VCaP (cell line): ENCODE data around the gene BLTP2.
"Not testable (repeated sequence)": the region's sequence is repeated elsewhere in the genome, so short reads cannot be mapped to it uniquely, and the experiment has no call there.

Experiments
- H3K27ac ChIP-seq: fragments of 450-650 bp; 2 replicates; pipeline ENCODE4 v1.5.1; 2017
- TF ChIP-seq, protein P1 (sequence below): fragments of 450-650 bp; conservative IDR thresholded peaks from 2 replicates; pipeline ENCODE4 v1.5.1; 2017; ENCODE audit warnings: mild to moderate bottlenecking, moderate library complexity

Gene BLTP2

DNA sequence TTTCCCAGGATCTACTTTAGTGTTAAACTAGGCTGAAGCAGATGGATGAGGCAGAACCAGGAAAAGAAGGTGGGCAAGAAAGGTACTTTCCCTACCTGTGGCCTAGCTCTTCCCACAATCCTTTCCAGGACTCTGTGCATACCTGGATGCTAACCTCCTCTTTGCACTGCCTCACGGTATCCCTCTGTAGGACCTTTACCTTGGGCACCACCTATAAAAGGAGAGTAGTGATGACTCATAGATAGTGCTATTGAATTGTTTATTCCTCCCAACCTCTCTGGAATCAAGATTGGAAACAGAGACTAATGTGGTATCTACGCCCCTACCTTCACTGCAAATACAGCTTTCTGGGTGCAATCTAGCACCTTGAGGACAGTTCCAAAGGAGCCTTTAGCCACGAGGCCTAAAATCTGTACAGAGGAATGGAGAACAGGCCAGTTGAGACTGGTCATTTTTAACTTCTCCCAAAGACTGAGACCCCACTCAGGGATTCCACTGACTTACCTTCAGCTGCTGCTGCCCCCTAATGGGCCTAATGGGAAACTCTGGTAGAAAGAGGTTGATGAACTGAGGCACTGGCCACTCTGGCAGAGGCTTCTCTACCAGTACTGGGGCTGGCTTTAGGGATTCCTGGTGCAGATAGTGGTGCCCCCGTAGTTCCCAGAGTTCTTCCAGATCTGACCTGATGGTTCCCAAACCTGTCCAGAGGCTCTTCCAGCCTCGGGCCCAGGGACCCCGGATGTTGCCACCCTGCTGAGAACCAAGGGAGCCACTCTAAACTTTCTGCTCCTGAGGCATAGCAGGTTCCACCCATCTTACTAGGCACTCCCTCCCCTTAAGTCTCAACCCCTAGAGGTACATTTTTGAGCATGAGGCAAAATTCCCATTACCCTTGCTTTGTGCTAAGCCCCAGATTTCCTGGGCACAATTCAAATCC lies 31.8 kb downstream of the BLTP2 start:
- no peak overlapping the region for H3K27ac ChIP-seq
- TF ChIP-seq, protein P1, sequence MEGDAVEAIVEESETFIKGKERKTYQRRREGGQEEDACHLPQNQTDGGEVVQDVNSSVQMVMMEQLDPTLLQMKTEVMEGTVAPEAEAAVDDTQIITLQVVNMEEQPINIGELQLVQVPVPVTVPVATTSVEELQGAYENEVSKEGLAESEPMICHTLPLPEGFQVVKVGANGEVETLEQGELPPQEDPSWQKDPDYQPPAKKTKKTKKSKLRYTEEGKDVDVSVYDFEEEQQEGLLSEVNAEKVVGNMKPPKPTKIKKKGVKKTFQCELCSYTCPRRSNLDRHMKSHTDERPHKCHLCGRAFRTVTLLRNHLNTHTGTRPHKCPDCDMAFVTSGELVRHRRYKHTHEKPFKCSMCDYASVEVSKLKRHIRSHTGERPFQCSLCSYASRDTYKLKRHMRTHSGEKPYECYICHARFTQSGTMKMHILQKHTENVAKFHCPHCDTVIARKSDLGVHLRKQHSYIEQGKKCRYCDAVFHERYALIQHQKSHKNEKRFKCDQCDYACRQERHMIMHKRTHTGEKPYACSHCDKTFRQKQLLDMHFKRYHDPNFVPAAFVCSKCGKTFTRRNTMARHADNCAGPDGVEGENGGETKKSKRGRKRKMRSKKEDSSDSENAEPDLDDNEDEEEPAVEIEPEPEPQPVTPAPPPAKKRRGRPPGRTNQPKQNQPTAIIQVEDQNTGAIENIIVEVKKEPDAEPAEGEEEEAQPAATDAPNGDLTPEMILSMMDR, result peak; percentile 87

DNA sequence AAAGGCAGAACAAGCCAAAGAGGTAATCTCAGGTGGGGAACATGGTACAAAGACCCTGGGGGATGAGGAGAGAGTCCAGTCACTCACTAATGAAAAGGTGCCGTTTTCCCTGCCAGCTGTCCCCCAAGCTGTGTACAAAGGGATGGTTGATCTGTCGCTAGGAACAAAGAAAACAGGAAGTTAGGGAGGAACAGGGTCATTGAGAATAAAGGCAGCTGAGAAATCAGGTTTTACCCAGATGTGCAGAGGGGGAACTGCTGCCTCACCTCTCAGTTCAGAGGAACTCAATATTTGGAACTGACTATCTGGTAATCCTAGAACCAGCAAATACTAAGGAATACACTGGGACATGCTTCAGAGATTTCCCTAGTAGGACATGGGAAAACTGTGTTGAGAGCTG lies 32.4 kb downstream of the BLTP2 start:
- H3K27ac ChIP-seq, result no peak overlapping the region
- TF ChIP-seq, protein P1, result no peak

DNA sequence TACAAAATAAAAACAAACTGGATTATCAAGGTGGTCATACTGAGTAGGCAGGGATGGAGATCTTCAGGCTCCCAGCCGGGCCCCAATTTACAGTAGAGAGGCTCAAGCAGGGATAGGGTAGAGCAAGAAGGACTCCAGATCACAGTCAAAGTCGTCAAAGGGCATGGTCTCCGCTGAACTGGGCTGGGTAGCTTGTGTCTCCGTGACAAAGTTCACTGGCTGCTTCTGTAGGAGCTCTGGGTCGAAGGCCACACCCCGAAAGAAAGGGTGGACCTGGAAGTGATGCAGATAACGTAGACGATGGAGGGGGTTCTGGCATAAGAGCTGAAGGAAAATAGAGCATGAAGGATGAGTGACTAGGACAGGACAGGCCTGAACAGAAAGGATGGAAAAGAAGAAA lies 34.6 kb downstream of the BLTP2 start:
- no peak overlapping the region for H3K27ac ChIP-seq
- TF ChIP-seq, protein P1, result no peak

DNA sequence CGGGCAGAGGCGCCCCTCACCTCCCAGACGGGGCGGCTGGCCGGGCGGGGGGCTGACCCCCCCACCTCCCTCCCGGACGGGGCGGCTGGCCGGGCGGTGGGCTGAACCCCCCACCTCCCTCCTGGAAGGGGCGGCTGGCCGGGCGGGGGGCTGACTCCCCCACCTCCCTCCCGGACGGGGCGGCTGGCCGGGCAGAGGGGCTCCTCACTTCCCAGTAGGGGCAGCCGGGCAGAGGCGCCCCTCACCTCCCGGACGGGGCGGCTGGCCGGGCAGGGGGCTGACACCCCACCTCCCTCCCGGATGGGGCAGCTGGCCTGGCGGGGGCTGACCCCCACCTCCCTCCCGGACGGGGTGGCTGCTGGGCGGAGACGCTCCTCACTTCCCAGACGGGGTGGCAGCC lies 40.9 kb downstream of the BLTP2 start:
- H3K27ac ChIP-seq, result not testable (repeated sequence)

DNA sequence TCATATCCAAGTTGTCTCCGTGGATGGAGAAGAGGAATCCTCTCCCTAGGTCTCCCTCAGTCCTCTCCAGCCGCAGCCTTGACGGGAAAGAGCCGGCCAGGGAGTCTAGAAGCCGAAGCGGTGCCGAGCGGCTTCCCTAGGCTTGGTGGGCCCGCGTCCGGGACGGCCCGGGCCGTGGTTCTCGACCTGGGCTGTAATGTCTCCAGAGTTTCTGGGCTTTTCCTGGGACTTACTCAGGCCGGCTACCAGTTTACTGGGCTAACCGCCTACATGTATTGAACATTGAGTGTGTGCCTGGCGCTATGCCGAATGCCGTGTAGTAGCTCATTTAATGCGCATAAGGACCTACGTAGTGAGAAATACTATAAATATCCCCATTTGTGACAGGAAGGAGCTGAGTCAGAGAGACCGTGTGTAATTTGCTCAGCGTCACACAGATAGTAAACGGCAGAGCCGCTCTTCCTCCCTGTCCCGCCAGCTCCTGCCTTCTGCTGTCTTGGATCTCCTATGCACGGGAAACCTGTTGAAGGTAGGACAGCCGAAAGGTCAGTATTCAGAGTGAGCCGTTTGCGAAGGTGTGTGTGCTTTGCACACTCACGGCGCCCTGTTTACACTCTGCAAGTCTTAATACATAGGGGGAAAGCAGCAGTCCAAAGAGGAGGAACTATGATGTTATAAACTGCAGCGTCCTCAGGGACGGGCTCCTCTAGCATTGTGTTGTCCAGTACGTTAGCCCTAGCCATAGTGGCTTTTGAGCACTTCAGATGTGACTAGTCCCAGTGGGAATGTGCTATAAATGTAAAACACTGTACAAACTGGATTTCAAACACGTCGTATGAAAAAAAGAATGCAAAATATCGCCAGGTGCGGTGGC lies 45.4 kb downstream of the BLTP2 start:
- TF ChIP-seq, protein P1, result no peak

DNA sequence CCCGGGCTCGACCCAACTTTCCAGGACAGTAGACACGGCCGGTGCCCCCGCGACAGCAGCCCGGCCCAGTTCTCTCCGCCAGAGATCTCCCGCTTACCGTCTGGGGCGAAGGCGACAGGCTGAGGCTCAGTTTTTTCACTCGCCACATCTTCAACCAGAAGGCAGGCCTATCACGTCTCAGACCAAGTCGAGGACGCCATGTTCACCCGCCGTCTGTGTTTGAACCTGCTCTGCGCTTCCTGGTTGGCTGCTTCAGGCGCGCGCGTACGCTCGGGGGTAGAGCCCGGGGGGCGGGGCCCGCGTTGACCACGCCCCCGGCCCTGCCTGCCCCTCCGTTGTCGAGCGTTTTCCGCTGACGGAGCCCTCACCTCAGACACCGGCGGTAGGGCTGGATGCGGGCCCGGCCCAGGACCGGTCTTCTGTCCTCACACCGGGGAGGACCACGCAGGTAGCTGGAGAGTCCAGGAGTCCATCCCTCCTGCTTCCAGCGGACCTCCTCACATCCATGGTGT lies 46.1 kb downstream of the BLTP2 start, which contains the start of gene SPAG5:
Gene SPAG5, minus strand, starts transcription at position 227 of the 512 bp plus-strand sequence. Its CDS starts 79 bp downstream, at position 148.
- peak within 1 kb of the TSS; percentile 82 for H3K27ac ChIP-seq
- TF ChIP-seq, protein P1, result no peak

More for the DNA sequence above, 45.4 kb downstream of the BLTP2 start:
- peak overlapping the region; percentile 82 for H3K27ac ChIP-seq

DNA sequence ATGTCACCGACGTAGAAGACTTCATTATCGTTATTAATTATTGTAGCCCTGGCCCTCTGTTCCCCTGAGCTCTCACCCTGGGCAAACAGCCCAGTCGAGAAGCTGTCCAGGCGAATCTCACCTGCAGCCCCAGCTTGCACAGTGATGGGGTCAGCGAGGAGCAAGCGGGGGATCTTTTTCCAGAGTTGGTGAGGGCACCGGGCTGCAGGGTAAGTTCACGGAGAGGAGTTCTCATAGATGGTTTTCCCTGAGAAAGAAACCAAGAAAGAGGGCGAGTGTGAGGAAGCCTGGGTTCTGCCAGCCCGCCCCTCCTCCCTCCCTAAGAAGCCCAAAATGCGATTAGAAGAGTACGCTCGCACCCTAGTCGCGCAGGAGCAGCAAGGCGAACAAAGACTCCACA lies 46.6 kb downstream of the BLTP2 start:
- peak overlapping the region; percentile 82 for H3K27ac ChIP-seq
- TF ChIP-seq, protein P1, result no peak
